Measurements from ENCODE around the gene TPO. TPM values are rescaled to one million over a fixed set of nuclear protein-coding genes. Genes with fewer than 3 reads are reported as not detected.

The TPO gene
- total RNA-seq, 4 donors from 2014 or later = 0.70 to 46.2 (median 6.8) TPM

GRCh38 chr2:1479346-1479745, 66.1 kb downstream of the TPO start:
- TF ChIP-seq POLR2A (IDR thresholded peaks at IDR 0.05) = no peak
- TF ChIP-seq CTCF (IDR thresholded peaks at IDR 0.05) = no peak
- H3K36me3 ChIP-seq = no peaks in the 10 kb centered on the region
- H3K4me1 ChIP-seq = no peaks in the 10 kb centered on the region
- peaks cover 0 to 12% (median 0%) of the 10 kb centered on the region in 4 donors for H3K9me3 ChIP-seq
- H3K4me3 ChIP-seq = no peak overlapping the region
- H3K27me3 ChIP-seq = no peaks in the 10 kb centered on the region
- no peak overlapping the region for H3K27ac ChIP-seq
- no peak for DNase-seq

GRCh38 chr2:1480671-1481076, 67.4 kb downstream of the TPO start:
- H3K36me3 ChIP-seq = no peaks in the 10 kb centered on the region

GRCh38 chr2:1481406-1482252, 68.4 kb downstream of the TPO start:
- TF ChIP-seq CTCF (IDR thresholded peaks at IDR 0.05) = no peak
- TF ChIP-seq POLR2A (IDR thresholded peaks at IDR 0.05) = no peak
- peaks cover 0 to 9% (median 0%) of the 10 kb centered on the region in 4 donors for H3K9me3 ChIP-seq
- no peak for DNase-seq
- H3K27ac ChIP-seq = no peak overlapping the region
- no peaks in the 10 kb centered on the region for H3K4me1 ChIP-seq
- no peaks in the 10 kb centered on the region for H3K36me3 ChIP-seq
- H3K27me3 ChIP-seq = no peaks in the 10 kb centered on the region
- no peak overlapping the region for H3K4me3 ChIP-seq

More at GRCh38 chr2:1480671-1481076, 67.4 kb downstream of the TPO start:
- H3K9me3 ChIP-seq = peaks cover 0 to 12% (median 0%) of the 10 kb centered on the region in 4 donors
- DNase-seq = no peak
- H3K27me3 ChIP-seq = no peaks in the 10 kb centered on the region
- H3K4me1 ChIP-seq = no peaks in the 10 kb centered on the region
- no peak overlapping the region for H3K4me3 ChIP-seq
- H3K27ac ChIP-seq = no peak overlapping the region
- no peak for TF ChIP-seq CTCF (IDR thresholded peaks at IDR 0.05)
- TF ChIP-seq POLR2A (IDR thresholded peaks at IDR 0.05) = no peak

- Histone ChIP-seq H3K27ac (no peak overlapping the region), H3K36me3 (no peaks in the 10 kb centered on the region), H3K4me3 (no peak overlapping the region), H3K4me1 (no peaks in the 10 kb centered on the region), H3K27me3 (no peaks in the 10 kb centered on the region), H3K9me3 (peaks cover 0 to 5% (median 0%) of the 10 kb centered on the region in 4 donors)
- no peak for DNase-seq
- TF ChIP-seq POLR2A (IDR thresholded peaks at IDR 0.05) (no peak), CTCF (IDR thresholded peaks at IDR 0.05) (no peak)
These were observed 69.0 kb downstream of the TPO start for GRCh38 chr2:1482253-1482675.

GRCh38 chr2:1482981-1483380, 69.7 kb downstream of the TPO start:
- H3K27me3 ChIP-seq = no peaks in the 10 kb centered on the region
- no peak overlapping the region for H3K4me3 ChIP-seq
- DNase-seq = peak in 1 of 3 donors; percentile 14
- no peak for TF ChIP-seq CTCF (IDR thresholded peaks at IDR 0.05)
- peaks cover 0 to 5% (median 0%) of the 10 kb centered on the region in 4 donors for H3K9me3 ChIP-seq
- no peak overlapping the region for H3K27ac ChIP-seq
- no peaks in the 10 kb centered on the region for H3K36me3 ChIP-seq
- no peaks in the 10 kb centered on the region for H3K4me1 ChIP-seq

Measured in Peyer's patch (tissue), 4 donors.